ENCODE results near the gene ATP12A. TPM values are rescaled to one million over a fixed set of nuclear protein-coding genes. Genes with fewer than 3 reads are reported as not detected.

Gene ATP12A
- polyA plus RNA-seq, 6 donors from 2014 or later, result not detected

- H3K27ac Mint-ChIP-seq, result no peak overlapping the region
- H3K27me3 Mint-ChIP-seq, result peaks cover 37 to 78% (median 57%) of the 10 kb centered on the region in 3 donors
- no peaks in the 10 kb centered on the region for H3K36me3 Mint-ChIP-seq
- DNase-seq (no peak), ATAC-seq (ENCODE audit: low read depth in 2 of 2) (no peak)
- H3K9me3 Mint-ChIP-seq, result no peaks in the 10 kb centered on the region
- H3K4me3 Mint-ChIP-seq, result no peak overlapping the region
- H3K4me1 Mint-ChIP-seq, result peaks cover 0 to 7% (median 0%) of the 10 kb centered on the region in 3 donors
Observed at GRCh38 chr13:24670174-24670573, 10.0 kb upstream of the ATP12A start.

- no peak overlapping the region for H3K27ac Mint-ChIP-seq
- H3K4me1 Mint-ChIP-seq, result peaks cover 0 to 7% (median 0%) of the 10 kb centered on the region in 3 donors
- peaks cover 41 to 79% (median 59%) of the 10 kb centered on the region in 3 donors for H3K27me3 Mint-ChIP-seq
- ATAC-seq (ENCODE audit: low read depth in 2 of 2) (peak; percentile 39 to 54), DNase-seq (no peak)
- no peak overlapping the region for H3K4me3 Mint-ChIP-seq
- no peaks in the 10 kb centered on the region for H3K36me3 Mint-ChIP-seq
- no peaks in the 10 kb centered on the region for H3K9me3 Mint-ChIP-seq
Observed at GRCh38 chr13:24670961-24671381, 9.2 kb upstream of the ATP12A start.

GRCh38 chr13:24671386-24672113, 8.7 kb upstream of the ATP12A start:
- no peak for ATAC-seq (ENCODE audit: low read depth in 2 of 2)
- Mint-ChIP-seq H3K36me3 (no peaks in the 10 kb centered on the region), H3K27ac (no peak overlapping the region), H3K4me3 (no peak overlapping the region), H3K4me1 (peaks cover 0 to 7% (median 0%) of the 10 kb centered on the region in 3 donors), H3K9me3 (no peaks in the 10 kb centered on the region), H3K27me3 (peaks cover 43 to 83% (median 65%) of the 10 kb centered on the region in 3 donors)
- no peak for DNase-seq

GRCh38 chr13:24672141-24673132, 7.8 kb upstream of the ATP12A start:
- H3K27me3 Mint-ChIP-seq, result peaks cover 47 to 88% (median 69%) of the 10 kb centered on the region in 3 donors
- H3K4me3 Mint-ChIP-seq, result no peak overlapping the region
- DNase-seq (no peak), ATAC-seq (ENCODE audit: low read depth in 2 of 2) (no peak)
- H3K36me3 Mint-ChIP-seq, result no peaks in the 10 kb centered on the region
- peak overlapping the region in 2 of 6 donors; percentile 49 to 66 for H3K27ac Mint-ChIP-seq
- no peaks in the 10 kb centered on the region for H3K9me3 Mint-ChIP-seq
- H3K4me1 Mint-ChIP-seq, result peaks cover 0 to 7% (median 0%) of the 10 kb centered on the region in 3 donors

GRCh38 chr13:24675806-24676570, 4.2 kb upstream of the ATP12A start:
- DNase-seq, result no peak
- peaks cover 58 to 83% (median 67%) of the 10 kb centered on the region in 3 donors for H3K27me3 Mint-ChIP-seq
- H3K27ac Mint-ChIP-seq, result no peak overlapping the region
- no peaks in the 10 kb centered on the region for H3K36me3 Mint-ChIP-seq
- no peak overlapping the region for H3K4me3 Mint-ChIP-seq
- ATAC-seq (ENCODE audit: low read depth in 2 of 2), result no peak
- peaks cover 3 to 10% (median 6%) of the 10 kb centered on the region in 3 donors for H3K4me1 Mint-ChIP-seq
- no peaks in the 10 kb centered on the region for H3K9me3 Mint-ChIP-seq

- no peak overlapping the region for H3K4me3 Mint-ChIP-seq
- DNase-seq (no peak), ATAC-seq (ENCODE audit: low read depth in 2 of 2) (no peak)
- peaks cover 5 to 8% (median 6%) of the 10 kb centered on the region in 3 donors for H3K4me1 Mint-ChIP-seq
- H3K9me3 Mint-ChIP-seq, result peaks cover 0 to 3% (median 0%) of the 10 kb centered on the region in 7 donors
- no peaks in the 10 kb centered on the region for H3K36me3 Mint-ChIP-seq
- no peak overlapping the region for H3K27ac Mint-ChIP-seq
- peaks cover 54 to 74% (median 66%) of the 10 kb centered on the region in 3 donors for H3K27me3 Mint-ChIP-seq
Observed at GRCh38 chr13:24678151-24678550, 2.1 kb upstream of the ATP12A start.

- no peaks in the 10 kb centered on the region for H3K36me3 Mint-ChIP-seq
- peak overlapping the region in 1 of 6 donors; percentile 72 for H3K27ac Mint-ChIP-seq
- peaks cover 46 to 64% (median 63%) of the 10 kb centered on the region in 3 donors for H3K27me3 Mint-ChIP-seq
- peak overlapping the region; percentile 1 to 84 (median 34) for H3K4me3 Mint-ChIP-seq
- peaks cover 13 to 17% (median 15%) of the 10 kb centered on the region in 3 donors for H3K4me1 Mint-ChIP-seq
- DNase-seq (no peak), ATAC-seq (ENCODE audit: low read depth in 2 of 2) (no peak)
- peaks cover 0 to 3% (median 0%) of the 10 kb centered on the region in 7 donors for H3K9me3 Mint-ChIP-seq
Observed at GRCh38 chr13:24679686-24680085, 522 bp upstream of the ATP12A start.

GRCh38 chr13:24680921-24681604, 855 bp downstream of the ATP12A start:
- Mint-ChIP-seq H3K9me3 (peaks cover 0 to 3% (median 0%) of the 10 kb centered on the region in 7 donors), H3K4me1 (peaks cover 13 to 22% (median 17%) of the 10 kb centered on the region in 3 donors), H3K27ac (no peak overlapping the region), H3K4me3 (peak overlapping the region in 4 of 8 donors; percentile 34 to 77 (median 64)), H3K27me3 (peaks cover 45 to 72% (median 65%) of the 10 kb centered on the region in 3 donors), H3K36me3 (no peaks in the 10 kb centered on the region)
- ATAC-seq (ENCODE audit: low read depth in 2 of 2) (no peak), DNase-seq (no peak)

- Mint-ChIP-seq H3K9me3 (peaks cover 0 to 3% (median 0%) of the 10 kb centered on the region in 7 donors), H3K4me3 (peak overlapping the region in 1 of 8 donors; percentile 1), H3K27ac (peak overlapping the region in 1 of 6 donors; percentile 81), H3K4me1 (peaks cover 13 to 22% (median 17%) of the 10 kb centered on the region in 3 donors), H3K36me3 (no peaks in the 10 kb centered on the region), H3K27me3 (peaks cover 43 to 71% (median 65%) of the 10 kb centered on the region in 3 donors)
- DNase-seq, result no peak
- no peak for ATAC-seq (ENCODE audit: low read depth in 2 of 2)
Observed at GRCh38 chr13:24681930-24682329, 1.7 kb downstream of the ATP12A start.

- Mint-ChIP-seq H3K36me3 (no peaks in the 10 kb centered on the region), H3K4me1 (peaks cover 13 to 22% (median 17%) of the 10 kb centered on the region in 3 donors), H3K4me3 (no peak overlapping the region), H3K27ac (no peak overlapping the region), H3K9me3 (peaks cover 0 to 3% (median 0%) of the 10 kb centered on the region in 7 donors), H3K27me3 (peaks cover 40 to 71% (median 65%) of the 10 kb centered on the region in 3 donors)
- ATAC-seq (ENCODE audit: low read depth in 2 of 2) (no peak), DNase-seq (no peak)
Observed at GRCh38 chr13:24682353-24682752, 2.1 kb downstream of the ATP12A start.

- ATAC-seq (ENCODE audit: low read depth in 2 of 2) (no peak), DNase-seq (no peak)
- Mint-ChIP-seq H3K27me3 (peaks cover 36 to 72% (median 62%) of the 10 kb centered on the region in 3 donors), H3K36me3 (no peaks in the 10 kb centered on the region), H3K4me1 (peaks cover 13 to 22% (median 17%) of the 10 kb centered on the region in 3 donors), H3K27ac (no peak overlapping the region), H3K4me3 (no peak overlapping the region), H3K9me3 (peaks cover 0 to 3% (median 0%) of the 10 kb centered on the region in 7 donors)
Observed at GRCh38 chr13:24683351-24683750, 3.1 kb downstream of the ATP12A start.

Data from naive B cell (primary cell).